NB4 (cell line): ENCODE results near the gene POLA1.

Experiments used
- DNase-seq: peaks from one replicate; pipeline ENCODE4 v3.0.0; 2010; ENCODE audit warnings: low read depth
- H3K4me3 ChIP-seq: one replicate; pipeline ENCODE4 v1.5.1; 2011; ENCODE audit warnings: mild to moderate bottlenecking, low read depth, low read length, moderate library complexity
- CTCF ChIP-seq: IDR thresholded peaks from one replicate; pipeline ENCODE4 v1.5.1; 2012; ENCODE audit warnings: low read depth, low read length
- MAX ChIP-seq: IDR thresholded peaks from 2 replicates; pipeline ENCODE4 v1.6.1; 2011; ENCODE audit warnings: low read depth, low read length
- MYC ChIP-seq: IDR thresholded peaks from 2 replicates; pipeline ENCODE4 v1.6.1; 2011; ENCODE audit warnings: low read depth, low read length
- POLR2A ChIP-seq: IDR thresholded peaks from 2 replicates; pipeline ENCODE4 v1.6.1; 2011; ENCODE audit warnings: mild to moderate bottlenecking; ENCODE audit not compliant: insufficient read length; ENCODE audit errors: extremely low read depth

The POLA1 gene

GRCh38 chrX:24946369-24946768, 252.7 kb downstream of the POLA1 start:
- no peak overlapping the region for H3K4me3 ChIP-seq
- TF ChIP-seq MYC (no peak), POLR2A (no peak), CTCF (no peak), MAX (no peak)
- DNase-seq = no peak

- H3K4me3 ChIP-seq = no peak overlapping the region
- no peak for TF ChIP-seq POLR2A
- TF ChIP-seq CTCF = no peak
- no peak for TF ChIP-seq MYC
- TF ChIP-seq MAX = no peak
- no peak for DNase-seq
Observed at GRCh38 chrX:24954732-24955131, 261.0 kb downstream of the POLA1 start.

- DNase-seq = no peak
- no peak for TF ChIP-seq POLR2A
- no peak for TF ChIP-seq MYC
- TF ChIP-seq MAX = no peak
- no peak for TF ChIP-seq CTCF
- H3K4me3 ChIP-seq = no peak overlapping the region
Observed at GRCh38 chrX:24955372-24955930, 261.7 kb downstream of the POLA1 start.

GRCh38 chrX:24956828-24957227, 263.1 kb downstream of the POLA1 start:
- DNase-seq = no peak
- no peak overlapping the region for H3K4me3 ChIP-seq
- TF ChIP-seq POLR2A (no peak), MYC (no peak), CTCF (no peak), MAX (no peak)

- TF ChIP-seq POLR2A (no peak), MAX (no peak)
- no peak for DNase-seq
- H3K4me3 ChIP-seq = no peak overlapping the region
Observed at GRCh38 chrX:24961809-24962208, 268.1 kb downstream of the POLA1 start.

GRCh38 chrX:24963823-24964222, 270.1 kb downstream of the POLA1 start:
- DNase-seq = no peak
- H3K4me3 ChIP-seq = no peak overlapping the region
- no peak for TF ChIP-seq MAX
- no peak for TF ChIP-seq MYC
- TF ChIP-seq POLR2A = no peak
- no peak for TF ChIP-seq CTCF
